Gastroesophageal sphincter (tissue), 4 donors: ENCODE data around the gene B9D2. TPM values are rescaled to one million over a fixed set of nuclear protein-coding genes. Genes with fewer than 3 reads are reported as not detected.

Experiments used
- ATAC-seq: fragments of 150-250 bp; one replicate; pipeline ENCODE4 v1.9.1; 2016; ENCODE audit warnings: mild to moderate bottlenecking, moderate library complexity
- H3K27ac ChIP-seq, 4 donors: fragments of 200-600 bp; sonication (generic) in 3 of 4; 1 replicate in 3 of 4; 2 replicates in 1 of 4; pipeline ENCODE4 v1.5.1; 2016 to 2019
- H3K27me3 ChIP-seq: fragments of 200-600 bp; sonication (generic); one replicate; pipeline ENCODE4 v1.5.1; 2019
- H3K36me3 ChIP-seq, 2 donors: fragments of 200-600 bp; sonication (generic); one replicate each; pipeline ENCODE4 v1.5.1; 2019; ENCODE audit warnings: control low read depth in 1 of 2
- H3K4me1 ChIP-seq, 3 donors: fragments of 200-600 bp; sonication (generic); 1 replicate in 2 of 3; 2 replicates in 1 of 3; pipeline ENCODE4 v1.5.1; 2016 to 2019; ENCODE audit warnings: control low read depth in 2 of 3
- H3K4me3 ChIP-seq, 2 donors: fragments of 200-600 bp; sonication (generic); one replicate each; pipeline ENCODE4 v1.5.1; 2019; ENCODE audit warnings: mild to moderate bottlenecking in 1 of 2, moderate library complexity in 1 of 2
- H3K9me3 ChIP-seq, 3 donors: fragments of 200-600 bp; sonication (generic); one replicate each; pipeline ENCODE4 v1.5.1; 2017 to 2019; ENCODE audit warnings: control low read depth in 2 of 3
- CTCF ChIP-seq, 4 experiments: fragments of 200-600 bp in 2 of 4; fragments of 450-650 bp in 2 of 4; sonication (generic) in 1 of 4; IDR thresholded peaks; one replicate each; pipeline ENCODE4 v1.5.1; 2017 to 2019; ENCODE audit warnings: antibody characterized with exemption in 4 of 4, mild to moderate bottlenecking in 2 of 4, moderate library complexity in 2 of 4
- EP300 ChIP-seq: sonication (generic); formaldehyde crosslinking; IDR thresholded peaks from one replicate; pipeline ENCODE4 v1.6.1; 2017; ENCODE audit warnings: antibody characterized with exemption, mild to moderate bottlenecking
- POLR2A ChIP-seq, 2 donors: fragments of 450-650 bp; IDR thresholded peaks; one replicate each; pipeline ENCODE4 v1.6.1; 2017; ENCODE audit warnings: antibody characterized with exemption in 2 of 2, mild to moderate bottlenecking in 2 of 2, moderate library complexity in 1 of 2
- POLR2AphosphoS5 ChIP-seq: sonication (generic); formaldehyde crosslinking; IDR thresholded peaks from one replicate; pipeline ENCODE4 v1.6.1; 2017; ENCODE audit warnings: antibody characterized with exemption
- WGBS, 2 donors: methylation state at CpG; one replicate each; pipeline ENCODE4 v1.1.5; 2018; ENCODE audit warnings: low coverage in 1 of 2; 5-methylcytosine and 5-hydroxymethylcytosine counted together
- total RNA-seq, 4 donors: library from RNA; depleted of rRNA; stranded (reverse); fragments of >200 nt; gene quantifications; one replicate each; pipeline ENCODE4 v1.1.0, GENCODE V29; 2016

B9D2 gene
- total RNA-seq, 4 donors from 2014 or later, result 5.2 to 10.1 (median 6.7) TPM

- H3K9me3 ChIP-seq, result no peaks in the 10 kb centered on the region
- no peak for ATAC-seq
- H3K4me3 ChIP-seq, result no peak overlapping the region
- no peak overlapping the region for H3K27ac ChIP-seq
- H3K36me3 ChIP-seq, result peaks cover 0 to 4% of the 10 kb centered on the region in 2 donors
- WGBS, 2 donors, result 100% methylated on average over 1 of the region's 1 CpG
- peaks cover 0 to 26% (median 0%) of the 10 kb centered on the region in 3 donors for H3K4me1 ChIP-seq
- TF ChIP-seq POLR2A (IDR thresholded peaks at IDR 0.05) (no peak), CTCF (IDR thresholded peaks at IDR 0.05) (no peak), EP300 (no peak), POLR2AphosphoS5 (no peak)
- no peaks in the 10 kb centered on the region for H3K27me3 ChIP-seq
Observed at GRCh38 chr19:41366089-41366488, 2.1 kb upstream of the B9D2 start.

GRCh38 chr19:41364524-41365391 lies 809 bp upstream of the B9D2 start:
- H3K27ac ChIP-seq, result peak overlapping the region; percentile 91 to 100 (median 98)
- H3K9me3 ChIP-seq, result no peaks in the 10 kb centered on the region
- H3K27me3 ChIP-seq, result no peaks in the 10 kb centered on the region
- H3K4me1 ChIP-seq, result peaks cover 0 to 26% (median 0%) of the 10 kb centered on the region in 3 donors
- H3K4me3 ChIP-seq, result peak overlapping the region; percentile 71 to 78
- H3K36me3 ChIP-seq, result peaks cover 0 to 4% of the 10 kb centered on the region in 2 donors
- WGBS, 2 donors, result 65 to 77% methylated on average over 8 to 9 of the region's 14 CpGs
- no peak for TF ChIP-seq POLR2A (IDR thresholded peaks at IDR 0.05)
- TF ChIP-seq POLR2AphosphoS5, result no peak
- no peak for TF ChIP-seq CTCF (IDR thresholded peaks at IDR 0.05)
- TF ChIP-seq EP300, result no peak
- no peak for ATAC-seq

GRCh38 chr19:41363371-41363752 lies 587 bp downstream of the B9D2 start:
- Histone ChIP-seq H3K4me1 (peaks cover 0 to 26% (median 0%) of the 10 kb centered on the region in 3 donors), H3K4me3 (peak overlapping the region; percentile 71 to 78), H3K27ac (peak overlapping the region; percentile 91 to 100 (median 98)), H3K9me3 (no peaks in the 10 kb centered on the region), H3K27me3 (no peaks in the 10 kb centered on the region), H3K36me3 (peaks cover 0 to 4% of the 10 kb centered on the region in 2 donors)
- TF ChIP-seq EP300 (no peak), CTCF (IDR thresholded peaks at IDR 0.05) (no peak), POLR2A (IDR thresholded peaks at IDR 0.05) (no peak), POLR2AphosphoS5 (no peak)
- ATAC-seq, result no peak
- 44 to 70% methylated on average over 4 to 6 of the region's 6 CpGs for WGBS, 2 donors

- Histone ChIP-seq H3K27me3 (no peaks in the 10 kb centered on the region), H3K9me3 (no peaks in the 10 kb centered on the region), H3K27ac (no peak overlapping the region), H3K4me3 (no peak overlapping the region), H3K36me3 (no peaks in the 10 kb centered on the region), H3K4me1 (peaks cover 0 to 26% (median 0%) of the 10 kb centered on the region in 3 donors)
- TF ChIP-seq CTCF (IDR thresholded peaks at IDR 0.05) (no peak), POLR2A (IDR thresholded peaks at IDR 0.05) (no peak), EP300 (no peak), POLR2AphosphoS5 (no peak)
- ATAC-seq, result no peak
- 77 to 93% methylated on average over 5 to 8 of the region's 10 CpGs for WGBS, 2 donors
Observed at GRCh38 chr19:41362143-41362847, 1.7 kb downstream of the B9D2 start.
